Left renal cortex interstitium (tissue), 4 donors: ENCODE measurements around the gene CCN2. TPM values are rescaled to one million over a fixed set of nuclear protein-coding genes. Genes with fewer than 3 reads are reported as not detected.
A peak's percentile ranks its signal among the peaks of the same experiment; 100 is the strongest.

Experiments
- DNase-seq, 4 donors: peaks; one replicate each; pipeline ENCODE4 v3.0.0-alpha.2; 2013; ENCODE audit warnings: low read depth in 4 of 4, low spot score in 2 of 4, missing footprints in 1 of 4
- polyA plus RNA-seq, 4 donors: library from polyadenylated mRNA; unstranded; fragments of 120-200 nt; gene quantifications; one replicate each; pipeline ENCODE4 v1.2.1, GENCODE V29; 2013; ENCODE audit not compliant: insufficient read length in 4 of 4

Gene CCN2
- polyA plus RNA-seq, 4 donors, result 182 to 285 (median 213) TPM

DNA sequence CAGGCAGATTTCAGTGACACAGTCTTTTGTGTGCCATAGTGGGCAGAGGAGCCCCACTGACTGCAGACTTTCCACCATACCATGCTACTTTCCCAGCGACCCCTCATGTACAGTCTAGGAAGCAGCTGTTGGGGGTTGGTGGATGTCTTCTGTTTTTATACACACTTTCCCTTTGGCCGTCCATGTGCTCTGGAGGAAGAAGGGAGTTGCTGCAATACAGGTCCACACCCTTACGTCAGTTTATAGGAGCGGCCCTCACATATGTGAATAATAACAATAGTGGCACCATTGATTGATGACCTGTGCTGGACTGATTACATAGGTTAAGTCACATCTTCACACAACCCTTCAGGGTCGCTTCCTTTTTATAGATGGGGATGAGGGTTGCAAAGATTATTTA is 17.5 kb upstream of the CCN2 start:
- no peak for DNase-seq

DNA sequence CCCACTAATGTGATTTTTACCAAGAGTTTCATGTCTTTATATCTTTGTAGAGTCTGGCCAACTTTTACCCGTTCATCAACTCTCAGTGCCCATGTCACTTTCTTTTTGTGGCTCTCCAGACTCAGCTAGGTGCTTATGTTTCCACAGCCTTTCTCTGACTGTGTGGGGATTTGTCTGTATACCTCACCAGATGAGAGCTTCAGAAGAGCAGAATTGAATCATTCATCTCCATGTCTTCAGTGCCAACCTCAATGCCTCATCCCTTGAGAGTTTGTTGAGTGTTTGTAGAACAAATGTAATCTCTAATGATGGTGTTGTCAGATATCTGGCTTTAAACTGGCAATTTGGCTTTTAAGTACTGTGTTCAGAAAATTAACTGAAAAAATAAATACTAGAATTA is 16.8 kb upstream of the CCN2 start:
- no peak for DNase-seq

DNA sequence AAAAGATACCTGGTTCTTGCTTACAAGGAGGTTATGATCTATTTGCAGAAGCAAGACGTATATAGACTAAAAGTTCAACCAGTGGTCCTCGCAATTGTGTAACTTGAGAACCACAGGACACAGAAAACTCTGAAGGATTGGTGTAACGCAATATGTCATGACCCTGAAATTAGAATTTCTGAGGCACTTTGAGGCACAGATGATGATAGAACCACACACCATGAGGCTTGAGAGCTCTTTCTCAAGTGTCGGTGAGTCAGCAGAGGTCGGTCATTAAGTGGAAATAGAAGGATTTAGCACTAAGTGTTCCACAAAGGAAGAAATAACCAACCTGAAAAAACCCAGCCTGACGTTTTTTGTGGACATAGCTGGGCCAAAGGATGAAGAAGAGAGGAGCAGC is 15.3 kb upstream of the CCN2 start:
- DNase-seq, result no peak

DNA sequence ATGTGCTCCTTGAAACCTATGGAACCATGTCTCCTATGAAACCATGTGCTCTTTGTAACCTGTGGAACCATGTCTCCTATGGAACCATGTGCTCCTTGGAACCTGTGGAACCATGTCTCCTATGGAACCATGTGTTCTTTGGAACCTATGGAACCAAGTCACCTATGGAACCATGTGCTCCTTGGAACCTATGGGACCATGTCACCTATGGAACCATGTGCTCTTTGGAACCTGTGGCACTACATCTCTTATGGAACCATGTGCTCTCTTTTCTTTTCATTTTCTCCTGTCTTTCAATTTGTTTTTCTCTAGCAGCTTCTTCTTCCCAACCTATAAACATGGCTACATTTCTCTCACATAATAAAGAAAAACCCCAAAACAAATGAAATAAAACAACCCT is 11.9 kb upstream of the CCN2 start:
- no peak for DNase-seq

DNA sequence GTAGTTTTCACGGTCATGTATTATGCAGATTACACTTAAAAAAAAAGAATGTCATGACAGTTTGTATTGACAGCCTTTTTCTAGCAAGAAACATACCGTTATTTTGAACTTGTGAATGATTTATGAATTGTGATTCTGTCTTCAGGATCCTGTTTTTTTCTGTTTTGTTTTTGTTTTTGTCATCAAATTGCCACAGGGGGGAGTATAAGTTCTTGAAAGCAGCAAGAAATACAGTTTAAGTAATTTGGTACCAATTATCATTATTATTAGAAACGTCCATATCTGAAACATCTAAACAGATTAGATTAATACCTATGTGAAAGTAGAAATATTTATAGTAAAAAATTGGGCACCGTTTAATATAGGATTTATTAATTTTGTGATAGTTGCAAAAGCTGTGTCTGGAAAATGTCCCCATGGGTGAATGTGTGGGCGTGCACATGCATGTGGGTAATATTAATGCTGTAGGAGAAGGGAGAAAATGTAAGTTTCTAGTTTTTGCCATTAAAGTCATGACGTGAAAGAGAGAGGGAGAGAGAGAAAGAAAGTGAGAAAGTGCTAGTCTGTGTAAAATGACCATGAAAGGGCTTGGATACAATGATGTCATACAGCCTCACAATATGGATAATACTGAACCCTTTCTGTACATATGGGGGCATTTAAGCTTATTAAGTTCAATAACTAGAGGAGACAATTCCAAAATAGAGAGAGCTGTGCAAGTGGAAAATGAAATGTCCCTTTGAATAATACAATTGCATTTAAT is 9.4 kb upstream of the CCN2 start:
- DNase-seq, result no peak

GRCh38 chr6:131958542-131959470 is 7.6 kb upstream of the CCN2 start:
- DNase-seq, result no peak

- DNase-seq, result no peak
These were observed 6.9 kb upstream of the CCN2 start for GRCh38 chr6:131958095-131958494.

- no peak for DNase-seq
These were observed 4.7 kb upstream of the CCN2 start for GRCh38 chr6:131955876-131956275.

GRCh38 chr6:131955192-131955591 is 4.0 kb upstream of the CCN2 start:
- no peak for DNase-seq

DNA sequence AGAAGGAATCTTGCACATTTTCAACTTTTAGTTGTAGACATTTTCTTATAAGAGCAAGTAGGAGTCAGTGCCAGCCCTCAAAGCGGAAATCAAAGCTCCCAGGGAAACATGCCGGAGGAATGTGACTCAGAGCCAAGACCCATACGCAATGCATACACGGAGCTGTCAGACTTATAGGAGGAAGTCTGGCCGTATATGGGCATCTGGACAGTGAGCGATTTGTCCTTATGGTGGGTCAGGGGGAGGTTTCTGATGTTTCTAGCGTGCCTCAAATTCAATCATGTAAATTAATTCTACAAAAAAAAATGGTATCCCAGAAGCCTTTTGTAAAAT is 3.6 kb upstream of the CCN2 start:
- peak in 3 of 4 donors; percentile 67 to 84 (median 75) for DNase-seq

DNA sequence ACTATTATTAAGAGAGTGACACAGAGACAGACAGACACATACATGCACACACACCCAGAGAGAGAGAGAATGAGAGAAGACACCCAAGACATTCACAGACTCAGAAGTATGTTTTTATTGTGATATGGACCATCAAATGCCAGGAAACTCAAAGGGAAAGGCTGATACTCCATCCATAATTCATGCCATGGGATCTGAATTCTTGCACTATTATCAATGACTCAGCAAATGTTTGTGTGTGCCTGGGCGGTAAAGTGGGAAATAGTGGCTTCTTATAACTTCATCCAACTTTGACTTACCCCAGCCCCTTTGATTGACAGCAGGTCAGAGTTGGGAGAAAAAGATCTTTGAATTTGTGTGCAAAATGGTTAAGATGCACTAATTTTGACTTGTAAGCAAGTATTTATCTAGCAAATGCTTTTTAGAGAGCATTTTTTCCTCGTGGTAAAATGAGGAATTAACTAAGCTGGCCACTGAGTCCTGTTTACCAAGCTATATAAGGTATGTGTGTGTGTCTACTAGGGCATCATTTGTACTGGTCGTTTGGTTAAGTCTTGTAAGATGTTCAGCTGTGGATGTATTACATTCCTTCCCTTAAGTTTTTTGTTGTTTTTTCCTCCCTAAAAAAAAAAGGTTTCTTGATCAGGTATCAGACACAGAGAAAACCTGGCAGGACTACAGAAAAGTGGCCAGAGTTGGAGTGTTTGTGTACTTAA is 3.0 kb upstream of the CCN2 start:
- DNase-seq, result no peak

DNA sequence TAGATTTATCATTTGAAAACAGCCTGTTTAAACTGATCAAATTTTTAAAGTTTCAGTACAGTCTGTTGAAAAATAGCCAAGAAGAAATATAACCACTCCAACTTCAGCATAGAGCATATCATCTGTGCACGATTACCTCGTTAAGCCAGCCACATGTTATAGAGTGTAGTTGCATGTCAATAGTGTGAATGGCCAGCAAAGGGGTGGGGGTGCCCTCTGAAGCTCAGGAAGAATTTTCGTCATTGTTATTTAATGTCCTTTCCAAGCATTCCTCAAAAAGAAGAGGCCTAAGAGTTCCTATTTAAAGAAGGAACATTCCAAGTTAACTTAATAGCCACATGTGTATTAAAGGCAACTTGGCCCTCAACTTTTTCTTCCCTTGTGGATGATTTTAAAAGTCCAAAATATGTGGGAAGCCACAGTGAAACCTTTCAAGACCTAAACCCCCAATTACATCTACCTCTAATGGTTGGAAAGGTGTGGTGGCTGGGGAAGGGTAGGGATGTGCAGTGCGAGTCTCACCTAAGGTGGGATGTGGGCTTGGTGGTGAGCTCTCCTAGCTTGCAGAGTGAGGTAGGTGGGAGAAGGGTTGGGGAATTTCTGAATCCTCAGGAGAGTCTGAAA is 1.8 kb upstream of the CCN2 start:
- no peak for DNase-seq

DNA sequence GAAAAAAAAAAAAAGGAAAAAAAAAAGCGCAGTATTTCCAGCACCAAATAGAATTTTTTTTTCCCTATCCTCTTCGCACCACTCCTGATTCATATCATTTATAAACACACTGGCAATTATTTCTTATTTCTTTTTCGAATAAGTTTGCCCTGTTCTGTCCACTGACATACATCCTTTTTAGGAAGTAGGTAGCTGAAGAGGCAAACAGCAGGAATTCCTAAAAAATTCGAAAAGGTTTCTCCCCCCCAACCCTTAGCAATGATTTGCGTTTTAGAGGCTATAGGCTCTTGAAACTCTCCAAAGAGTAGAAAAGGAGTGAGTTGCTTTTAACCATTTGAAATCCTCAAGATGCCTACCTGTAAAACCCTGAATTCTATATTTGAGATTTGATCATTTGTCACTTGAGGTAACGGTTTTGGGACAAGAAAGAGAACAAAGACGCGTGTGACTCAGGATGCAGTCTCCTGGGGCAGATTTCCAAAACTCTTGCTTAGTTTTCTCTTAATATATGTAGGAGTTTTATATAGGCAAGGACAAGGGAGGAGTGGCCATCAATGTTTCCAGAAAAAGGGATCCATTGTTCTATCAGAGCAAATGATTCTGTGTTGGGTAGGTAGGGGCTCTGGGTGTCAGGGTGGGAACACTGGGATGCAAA is 531 bp upstream of the CCN2 start:
- no peak for DNase-seq

- DNase-seq, result peak in 3 of 4 donors; percentile 50 to 77 (median 76)
These were observed 1.0 kb downstream of the CCN2 start for GRCh38 chr6:131949909-131950766.

- no peak for DNase-seq
These were observed 1.6 kb downstream of the CCN2 start for GRCh38 chr6:131949620-131949908.

DNA sequence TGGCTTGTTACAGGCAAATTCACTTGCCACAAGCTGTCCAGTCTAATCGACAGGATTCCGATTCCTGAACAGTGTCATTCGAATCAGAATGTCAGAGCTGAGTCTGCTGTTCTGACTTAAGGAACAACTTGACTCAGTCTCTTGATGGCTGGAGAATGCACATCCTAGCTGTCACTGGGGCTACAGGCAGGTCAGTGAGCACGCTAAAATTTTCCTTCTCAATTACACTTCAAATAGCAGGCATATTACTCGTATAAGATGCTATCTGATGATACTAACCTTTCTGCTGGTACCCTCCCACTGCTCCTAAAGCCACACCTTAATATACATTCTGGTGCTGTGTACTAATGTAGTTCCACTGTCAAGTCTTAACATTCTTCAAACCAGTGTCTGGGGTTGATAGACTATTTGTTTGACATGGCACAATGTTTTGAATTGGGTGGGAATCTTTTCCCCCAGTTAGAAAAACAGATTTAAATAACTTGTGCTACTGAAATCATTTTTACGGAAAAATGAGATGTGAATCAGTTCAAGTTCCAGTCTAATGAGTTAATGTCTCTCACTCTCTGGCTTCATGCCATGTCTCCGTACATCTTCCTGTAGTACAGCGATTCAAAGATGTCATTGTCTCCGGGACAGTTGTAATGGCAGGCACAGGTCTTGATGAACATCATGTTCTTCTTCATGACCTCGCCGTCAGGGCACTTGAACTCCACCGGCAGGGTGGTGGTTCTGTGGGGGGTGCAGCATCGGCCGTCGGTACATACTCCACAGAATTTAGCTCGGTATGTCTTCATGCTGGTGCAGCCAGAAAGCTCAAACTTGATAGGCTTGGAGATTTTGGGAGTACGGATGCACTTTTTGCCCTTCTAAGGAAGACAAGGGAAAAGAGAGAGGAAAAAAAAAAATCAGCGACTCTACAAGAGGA is 2.2 kb downstream of the CCN2 start:
- DNase-seq, result no peak

DNA sequence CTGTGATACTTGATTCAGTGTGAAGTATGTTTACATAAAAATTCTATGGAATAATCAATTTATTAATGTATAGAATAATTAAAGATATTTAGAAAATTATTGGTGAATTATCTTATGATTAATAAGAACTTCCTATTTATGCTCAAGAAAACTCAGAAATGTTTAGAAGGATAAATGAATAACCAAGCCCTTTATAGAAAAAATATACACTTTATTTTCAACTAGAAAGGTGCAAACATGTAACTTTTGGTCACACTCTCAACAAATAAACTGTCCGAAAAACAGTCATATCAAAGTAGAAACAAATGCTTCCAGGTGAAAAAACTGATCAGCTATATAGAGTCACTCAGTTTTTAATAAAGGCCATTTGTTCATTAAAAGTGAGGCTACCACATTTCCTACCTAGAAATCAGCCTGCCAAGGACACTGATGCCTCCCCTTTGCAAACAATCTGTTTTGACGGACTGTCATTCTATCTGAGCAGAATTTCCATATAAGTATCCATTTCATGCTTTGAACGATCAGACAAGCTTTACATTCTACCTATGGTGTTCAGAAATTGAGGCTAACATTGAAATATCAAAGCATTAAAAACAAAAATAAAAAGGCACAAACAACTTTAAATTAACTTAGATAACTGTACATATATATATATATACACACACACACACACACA is 3.0 kb downstream of the CCN2 start:
- no peak for DNase-seq
